ENCODE results near the gene PLEKHG4B. TPM values are rescaled to one million over a fixed set of nuclear protein-coding genes. Genes with fewer than 3 reads are reported as not detected.

The PLEKHG4B gene
- polyA plus RNA-seq, 1 donor from 2014 or later: 0.78 TPM

GRCh38 chr5:74503-75109 lies 17.4 kb upstream of the PLEKHG4B start:
- H2AFZ ChIP-seq (ENCODE audit: low read depth, low read length): no peak overlapping the region
- no peaks in the 10 kb centered on the region for H3K9me3 ChIP-seq (ENCODE audit: low read length)
- no peaks in the 10 kb centered on the region for H3K79me2 ChIP-seq (replicated peaks; ENCODE audit: insufficient read depth, low read length)
- H4K20me1 ChIP-seq (ENCODE audit: insufficient read depth): no peaks in the 10 kb centered on the region
- H3K36me3 ChIP-seq (ENCODE audit: insufficient read depth, low read length): no peaks in the 10 kb centered on the region
- no peaks in the 10 kb centered on the region for H3K9me2 ChIP-seq (ENCODE audit: insufficient read depth, low read length)
- no peaks in the 10 kb centered on the region for H3F3A ChIP-seq (ENCODE audit: insufficient read depth, low read length, poor library complexity, severe bottlenecking)
- H3K4me3 ChIP-seq (ENCODE audit: low read length): no peak overlapping the region
- H3K27me3 ChIP-seq (ENCODE audit: insufficient read depth, low read depth, low read length): no peaks in the 10 kb centered on the region
- no peak overlapping the region for H3K9ac ChIP-seq (ENCODE audit: low read length)
- TF ChIP-seq EP300 (conservative IDR thresholded peaks at IDR 0.05; ENCODE audit: poor library complexity, severe bottlenecking) (no peak), CTCF (IDR thresholded peaks at IDR 0.05; ENCODE audit: poor library complexity, severe bottlenecking) (no peak), REST (IDR thresholded peaks at IDR 0.05; ENCODE audit: borderline replicate concordance) (no peak), POLR2AphosphoS5 (IDR thresholded peaks at IDR 0.05) (no peak), SMC3 (conservative IDR thresholded peaks at IDR 0.05; ENCODE audit: poor library complexity) (no peak), RAD21 (conservative IDR thresholded peaks at IDR 0.05) (no peak), EZH2 (IDR thresholded peaks at IDR 0.05; ENCODE audit: borderline replicate concordance, insufficient read depth, low read length, poor library complexity, severe bottlenecking) (no peak), TAF1 (IDR thresholded peaks at IDR 0.05; ENCODE audit: low read depth) (no peak), MXI1 (conservative IDR thresholded peaks at IDR 0.05; ENCODE audit: poor library complexity, severe bottlenecking) (no peak)
- H3K4me2 ChIP-seq (ENCODE audit: low read length): no peak overlapping the region
- H3K27ac ChIP-seq (ENCODE audit: low read length): no peak overlapping the region

- Histone ChIP-seq H4K20me1 (ENCODE audit: insufficient read depth) (no peaks in the 10 kb centered on the region), H3K9me3 (ENCODE audit: low read length) (no peaks in the 10 kb centered on the region), H3K27me3 (ENCODE audit: insufficient read depth, low read depth, low read length) (no peaks in the 10 kb centered on the region), H3K79me2 (replicated peaks; ENCODE audit: insufficient read depth, low read length) (no peaks in the 10 kb centered on the region), H3K4me2 (ENCODE audit: low read length) (no peak overlapping the region), H2AFZ (ENCODE audit: low read depth, low read length) (no peak overlapping the region), H3K27ac (ENCODE audit: low read length) (no peak overlapping the region), H3K36me3 (ENCODE audit: insufficient read depth, low read length) (no peaks in the 10 kb centered on the region), H3K4me3 (ENCODE audit: low read length) (no peak overlapping the region), H3F3A (ENCODE audit: insufficient read depth, low read length, poor library complexity, severe bottlenecking) (no peaks in the 10 kb centered on the region), H3K9ac (ENCODE audit: low read length) (no peak overlapping the region), H3K9me2 (ENCODE audit: insufficient read depth, low read length) (no peaks in the 10 kb centered on the region)
- TF ChIP-seq EP300 (conservative IDR thresholded peaks at IDR 0.05; ENCODE audit: poor library complexity, severe bottlenecking): no peak
- no peak for TF ChIP-seq POLR2AphosphoS5 (IDR thresholded peaks at IDR 0.05)
- no peak for TF ChIP-seq RAD21 (conservative IDR thresholded peaks at IDR 0.05)
- no peak for TF ChIP-seq TAF1 (IDR thresholded peaks at IDR 0.05; ENCODE audit: low read depth)
- no peak for TF ChIP-seq EZH2 (IDR thresholded peaks at IDR 0.05; ENCODE audit: borderline replicate concordance, insufficient read depth, low read length, poor library complexity, severe bottlenecking)
- no peak for TF ChIP-seq MXI1 (conservative IDR thresholded peaks at IDR 0.05; ENCODE audit: poor library complexity, severe bottlenecking)
- TF ChIP-seq REST (IDR thresholded peaks at IDR 0.05; ENCODE audit: borderline replicate concordance): no peak
- no peak for TF ChIP-seq SMC3 (conservative IDR thresholded peaks at IDR 0.05; ENCODE audit: poor library complexity)
- no peak for TF ChIP-seq CTCF (IDR thresholded peaks at IDR 0.05; ENCODE audit: poor library complexity, severe bottlenecking)
Observed at GRCh38 chr5:75331-76320, 16.3 kb upstream of the PLEKHG4B start.
